ENCODE results near the gene NUDT14.

DNA sequence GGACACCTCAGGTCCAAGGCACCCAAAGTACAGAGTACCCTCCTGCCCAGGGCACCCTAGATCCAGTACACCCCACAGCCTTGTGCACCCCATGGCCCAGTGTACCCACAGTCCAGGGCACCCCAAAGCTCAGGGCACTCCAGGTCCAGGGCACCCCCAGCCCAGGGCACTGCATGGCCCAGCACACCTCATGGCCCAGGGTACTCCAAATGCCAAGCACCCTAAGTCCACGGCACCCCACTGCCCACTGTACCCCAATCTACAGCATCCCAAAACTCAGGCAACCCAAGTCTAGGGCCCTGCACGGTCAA, 18.5 kb downstream of the NUDT14 start:
- TF ChIP-seq RAD21 (conservative IDR thresholded peaks at IDR 0.05) (no peak), SMC3 (conservative IDR thresholded peaks at IDR 0.05; ENCODE audit: poor library complexity) (no peak), EZH2 (IDR thresholded peaks at IDR 0.05; ENCODE audit: borderline replicate concordance, insufficient read depth, low read length, poor library complexity, severe bottlenecking) (no peak), POLR2AphosphoS5 (IDR thresholded peaks at IDR 0.05) (no peak), EP300 (conservative IDR thresholded peaks at IDR 0.05; ENCODE audit: poor library complexity, severe bottlenecking) (no peak)
- TF ChIP-seq, protein P1, sequence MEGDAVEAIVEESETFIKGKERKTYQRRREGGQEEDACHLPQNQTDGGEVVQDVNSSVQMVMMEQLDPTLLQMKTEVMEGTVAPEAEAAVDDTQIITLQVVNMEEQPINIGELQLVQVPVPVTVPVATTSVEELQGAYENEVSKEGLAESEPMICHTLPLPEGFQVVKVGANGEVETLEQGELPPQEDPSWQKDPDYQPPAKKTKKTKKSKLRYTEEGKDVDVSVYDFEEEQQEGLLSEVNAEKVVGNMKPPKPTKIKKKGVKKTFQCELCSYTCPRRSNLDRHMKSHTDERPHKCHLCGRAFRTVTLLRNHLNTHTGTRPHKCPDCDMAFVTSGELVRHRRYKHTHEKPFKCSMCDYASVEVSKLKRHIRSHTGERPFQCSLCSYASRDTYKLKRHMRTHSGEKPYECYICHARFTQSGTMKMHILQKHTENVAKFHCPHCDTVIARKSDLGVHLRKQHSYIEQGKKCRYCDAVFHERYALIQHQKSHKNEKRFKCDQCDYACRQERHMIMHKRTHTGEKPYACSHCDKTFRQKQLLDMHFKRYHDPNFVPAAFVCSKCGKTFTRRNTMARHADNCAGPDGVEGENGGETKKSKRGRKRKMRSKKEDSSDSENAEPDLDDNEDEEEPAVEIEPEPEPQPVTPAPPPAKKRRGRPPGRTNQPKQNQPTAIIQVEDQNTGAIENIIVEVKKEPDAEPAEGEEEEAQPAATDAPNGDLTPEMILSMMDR (IDR thresholded peaks at IDR 0.05; ENCODE audit: poor library complexity, severe bottlenecking), result no peak
- TF ChIP-seq, protein P2, sequence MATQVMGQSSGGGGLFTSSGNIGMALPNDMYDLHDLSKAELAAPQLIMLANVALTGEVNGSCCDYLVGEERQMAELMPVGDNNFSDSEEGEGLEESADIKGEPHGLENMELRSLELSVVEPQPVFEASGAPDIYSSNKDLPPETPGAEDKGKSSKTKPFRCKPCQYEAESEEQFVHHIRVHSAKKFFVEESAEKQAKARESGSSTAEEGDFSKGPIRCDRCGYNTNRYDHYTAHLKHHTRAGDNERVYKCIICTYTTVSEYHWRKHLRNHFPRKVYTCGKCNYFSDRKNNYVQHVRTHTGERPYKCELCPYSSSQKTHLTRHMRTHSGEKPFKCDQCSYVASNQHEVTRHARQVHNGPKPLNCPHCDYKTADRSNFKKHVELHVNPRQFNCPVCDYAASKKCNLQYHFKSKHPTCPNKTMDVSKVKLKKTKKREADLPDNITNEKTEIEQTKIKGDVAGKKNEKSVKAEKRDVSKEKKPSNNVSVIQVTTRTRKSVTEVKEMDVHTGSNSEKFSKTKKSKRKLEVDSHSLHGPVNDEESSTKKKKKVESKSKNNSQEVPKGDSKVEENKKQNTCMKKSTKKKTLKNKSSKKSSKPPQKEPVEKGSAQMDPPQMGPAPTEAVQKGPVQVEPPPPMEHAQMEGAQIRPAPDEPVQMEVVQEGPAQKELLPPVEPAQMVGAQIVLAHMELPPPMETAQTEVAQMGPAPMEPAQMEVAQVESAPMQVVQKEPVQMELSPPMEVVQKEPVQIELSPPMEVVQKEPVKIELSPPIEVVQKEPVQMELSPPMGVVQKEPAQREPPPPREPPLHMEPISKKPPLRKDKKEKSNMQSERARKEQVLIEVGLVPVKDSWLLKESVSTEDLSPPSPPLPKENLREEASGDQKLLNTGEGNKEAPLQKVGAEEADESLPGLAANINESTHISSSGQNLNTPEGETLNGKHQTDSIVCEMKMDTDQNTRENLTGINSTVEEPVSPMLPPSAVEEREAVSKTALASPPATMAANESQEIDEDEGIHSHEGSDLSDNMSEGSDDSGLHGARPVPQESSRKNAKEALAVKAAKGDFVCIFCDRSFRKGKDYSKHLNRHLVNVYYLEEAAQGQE (IDR thresholded peaks at IDR 0.05; ENCODE audit: borderline replicate concordance), result no peak

Measured in neural cell (in vitro differentiated cells).